ENCODE measurements around the gene HAO2.
"Not testable (repeated sequence)": the region's sequence is repeated elsewhere in the genome, so short reads cannot be mapped to it uniquely, and the experiment has no call there.

Gene HAO2

GRCh38 chr1:119368554-119368953 is at the start of gene HAO2:
Gene HAO2 (plus strand): TSS chr1:119368785. CDS start chr1:119381086, 12,301 bp downstream.
- DNase-seq, result no peak

GRCh38 chr1:119320100-119320499 is 48.5 kb upstream of the HAO2 start:
- DNase-seq, result no peak

GRCh38 chr1:119321666-119322419 is 46.7 kb upstream of the HAO2 start:
- peak; percentile 67 for DNase-seq

- no peak for DNase-seq
These were observed 45.2 kb upstream of the HAO2 start for GRCh38 chr1:119323216-119323982.

GRCh38 chr1:119324198-119324597 is 44.4 kb upstream of the HAO2 start:
- no peak for DNase-seq

GRCh38 chr1:119326251-119326650 is 42.3 kb upstream of the HAO2 start:
- DNase-seq, result no peak

- DNase-seq, result no peak
These were observed 41.5 kb upstream of the HAO2 start for GRCh38 chr1:119327094-119327449.

- DNase-seq, result no peak
These were observed 41.0 kb upstream of the HAO2 start for GRCh38 chr1:119327450-119328155.

GRCh38 chr1:119329541-119330461 is 38.8 kb upstream of the HAO2 start:
- DNase-seq, result peak; percentile 26

GRCh38 chr1:119330466-119331189 is 38.0 kb upstream of the HAO2 start:
- DNase-seq, result no peak

- DNase-seq, result no peak
These were observed 37.4 kb upstream of the HAO2 start for GRCh38 chr1:119331190-119331515.

- no peak for DNase-seq
These were observed 36.7 kb upstream of the HAO2 start for GRCh38 chr1:119331915-119332314.

GRCh38 chr1:119332622-119333021 is 36.0 kb upstream of the HAO2 start:
- DNase-seq, result no peak

- DNase-seq, result no peak
These were observed 35.3 kb upstream of the HAO2 start for GRCh38 chr1:119333163-119333896.

GRCh38 chr1:119333897-119334250 is 34.7 kb upstream of the HAO2 start:
- not testable (repeated sequence) for DNase-seq

GRCh38 chr1:119336848-119337247 is 31.7 kb upstream of the HAO2 start:
- no peak for DNase-seq

GRCh38 chr1:119338004-119338403 is 30.6 kb upstream of the HAO2 start:
- DNase-seq, result no peak

- no peak for DNase-seq
These were observed 29.8 kb upstream of the HAO2 start for GRCh38 chr1:119338757-119339156.

- no peak for DNase-seq
These were observed 27.7 kb upstream of the HAO2 start for GRCh38 chr1:119340861-119341261.

- no peak for DNase-seq
These were observed 27.1 kb upstream of the HAO2 start for GRCh38 chr1:119341372-119341947.

- no peak for DNase-seq
These were observed 23.2 kb upstream of the HAO2 start for GRCh38 chr1:119345398-119345797.

Data from NCI-H446 treated with DMSO at 0.1 percent for 48 hours (cell line).